22Rv1 (cell line): ENCODE results near the gene HILPDA.

Source experiments
- CTCF ChIP-seq: fragments of 450-650 bp; IDR thresholded peaks from 2 replicates; pipeline ENCODE4 v1.5.1; 2017; ENCODE audit warnings: mild to moderate bottlenecking
- ZFX ChIP-seq: fragments of 450-650 bp; IDR thresholded peaks from 2 replicates; pipeline ENCODE4 v1.6.1; 2017; ENCODE audit warnings: antibody characterized with exemption, borderline replicate concordance

- no peak for TF ChIP-seq CTCF
- no peak for TF ChIP-seq ZFX
Observed at GRCh38 chr7:128443831-128444600, 11.7 kb upstream of the HILPDA start.
